Thyroid gland (tissue), 4 donors: ENCODE data around the gene GPSM1.

ENCODE experiments used
- POLR2A ChIP-seq, 2 donors: fragments of 450-650 bp; IDR thresholded peaks; one replicate each; pipeline ENCODE4 v1.6.1; 2017; ENCODE audit warnings: antibody characterized with exemption in 2 of 2, mild to moderate bottlenecking in 2 of 2, moderate library complexity in 1 of 2
- TF ChIP-seq, protein P1 (sequence below), 6 experiments: fragments of 200-600 bp in 3 of 6; fragments of 450-650 bp in 3 of 6; sonication (generic) in 3 of 6; IDR thresholded peaks; one replicate each; pipeline ENCODE4 v1.5.1; 2016 to 2019; ENCODE audit warnings: antibody characterized with exemption in 6 of 6, mild to moderate bottlenecking in 2 of 6, inconsistent platforms in 1 of 6, moderate library complexity in 1 of 6

DNA sequence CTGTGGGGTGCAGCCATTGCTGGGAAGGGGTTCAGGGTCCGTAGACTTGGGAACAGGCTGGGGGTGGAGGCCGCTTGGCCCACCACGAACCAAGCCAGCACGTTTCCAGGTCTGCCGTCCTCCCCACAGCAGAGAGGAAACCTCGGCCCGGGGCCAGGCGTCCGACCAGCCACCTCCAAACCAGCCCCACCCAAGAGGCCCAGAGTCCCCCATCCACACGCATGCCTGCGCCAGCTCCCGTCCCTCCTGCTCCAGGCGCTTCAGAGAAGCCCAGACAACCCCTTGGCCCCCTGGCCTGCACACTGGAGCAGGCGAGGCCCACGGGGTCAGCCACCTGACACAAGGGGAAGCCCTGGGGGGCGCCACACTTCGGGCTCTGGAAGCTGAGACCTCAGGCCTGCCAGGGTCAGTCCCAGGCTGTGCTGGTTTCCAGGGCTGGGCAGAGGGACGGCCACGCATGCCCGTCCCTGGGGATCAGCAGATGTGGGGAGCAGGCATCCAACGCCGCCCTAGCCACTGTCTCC, 29.9 kb downstream of the GPSM1 start:
- TF ChIP-seq, protein P1, sequence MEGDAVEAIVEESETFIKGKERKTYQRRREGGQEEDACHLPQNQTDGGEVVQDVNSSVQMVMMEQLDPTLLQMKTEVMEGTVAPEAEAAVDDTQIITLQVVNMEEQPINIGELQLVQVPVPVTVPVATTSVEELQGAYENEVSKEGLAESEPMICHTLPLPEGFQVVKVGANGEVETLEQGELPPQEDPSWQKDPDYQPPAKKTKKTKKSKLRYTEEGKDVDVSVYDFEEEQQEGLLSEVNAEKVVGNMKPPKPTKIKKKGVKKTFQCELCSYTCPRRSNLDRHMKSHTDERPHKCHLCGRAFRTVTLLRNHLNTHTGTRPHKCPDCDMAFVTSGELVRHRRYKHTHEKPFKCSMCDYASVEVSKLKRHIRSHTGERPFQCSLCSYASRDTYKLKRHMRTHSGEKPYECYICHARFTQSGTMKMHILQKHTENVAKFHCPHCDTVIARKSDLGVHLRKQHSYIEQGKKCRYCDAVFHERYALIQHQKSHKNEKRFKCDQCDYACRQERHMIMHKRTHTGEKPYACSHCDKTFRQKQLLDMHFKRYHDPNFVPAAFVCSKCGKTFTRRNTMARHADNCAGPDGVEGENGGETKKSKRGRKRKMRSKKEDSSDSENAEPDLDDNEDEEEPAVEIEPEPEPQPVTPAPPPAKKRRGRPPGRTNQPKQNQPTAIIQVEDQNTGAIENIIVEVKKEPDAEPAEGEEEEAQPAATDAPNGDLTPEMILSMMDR (IDR thresholded peaks at IDR 0.05) = no peak
- TF ChIP-seq POLR2A (IDR thresholded peaks at IDR 0.05) = no peak
